Fibroblast of peridontal ligament (primary cell): ENCODE measurements around the gene CDC27.
"Not testable (repeated sequence)": the region's sequence is repeated elsewhere in the genome, so short reads cannot be mapped to it uniquely, and the experiment has no call there.

Experiments
- DNase-seq: peaks from one replicate; pipeline ENCODE4 v3.0.0-alpha.2; 2010; ENCODE audit errors: extremely low read depth

The CDC27 gene

DNA sequence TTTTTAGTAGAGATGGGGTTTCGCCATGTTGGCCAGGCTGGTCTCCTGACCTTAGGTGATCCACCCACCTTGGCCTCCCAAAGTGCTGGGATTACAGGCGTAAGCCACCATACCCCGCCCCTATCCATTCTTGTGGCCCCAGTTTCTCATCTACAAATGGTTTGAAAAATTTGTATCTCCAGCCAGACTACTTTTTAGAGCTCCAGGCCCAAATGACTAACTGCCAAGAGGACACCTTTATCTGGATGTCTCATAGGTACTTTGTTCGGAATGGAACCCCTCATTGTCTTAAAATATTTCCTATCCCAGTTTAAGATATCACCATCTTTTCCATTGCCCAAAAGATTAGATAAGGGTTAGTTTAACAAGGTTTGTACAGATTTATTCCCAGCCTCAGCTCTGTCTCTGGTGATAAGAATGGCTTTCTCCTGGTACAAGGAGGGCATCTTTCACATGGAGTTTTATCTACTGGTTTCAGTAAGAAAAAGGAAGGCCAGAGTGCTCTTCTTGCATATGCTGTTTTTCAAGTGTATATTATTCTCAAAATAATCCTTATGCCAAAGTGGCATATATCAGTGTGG lies 4.9 kb upstream of the CDC27 start:
- DNase-seq = no peak

DNA sequence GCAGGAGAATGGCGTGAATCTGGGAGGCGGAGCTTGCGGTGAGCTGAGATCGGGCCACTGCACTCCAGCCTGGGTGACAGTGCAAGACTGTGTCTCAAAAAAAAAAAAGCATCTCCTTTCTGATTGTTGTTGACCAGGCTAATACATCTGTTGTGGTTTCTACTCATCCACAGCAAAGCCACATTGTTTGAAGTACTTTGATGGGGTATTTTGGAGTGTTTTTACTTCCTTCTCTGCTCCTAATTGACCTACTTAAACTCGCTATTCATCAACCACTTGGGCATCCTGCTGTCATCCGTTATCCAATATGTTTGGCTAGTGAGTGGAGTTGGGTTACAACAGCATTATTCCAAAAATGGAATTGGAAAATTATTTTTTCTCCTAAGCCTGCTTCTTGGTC lies 3.5 kb upstream of the CDC27 start:
- peak; percentile 51 for DNase-seq

DNA sequence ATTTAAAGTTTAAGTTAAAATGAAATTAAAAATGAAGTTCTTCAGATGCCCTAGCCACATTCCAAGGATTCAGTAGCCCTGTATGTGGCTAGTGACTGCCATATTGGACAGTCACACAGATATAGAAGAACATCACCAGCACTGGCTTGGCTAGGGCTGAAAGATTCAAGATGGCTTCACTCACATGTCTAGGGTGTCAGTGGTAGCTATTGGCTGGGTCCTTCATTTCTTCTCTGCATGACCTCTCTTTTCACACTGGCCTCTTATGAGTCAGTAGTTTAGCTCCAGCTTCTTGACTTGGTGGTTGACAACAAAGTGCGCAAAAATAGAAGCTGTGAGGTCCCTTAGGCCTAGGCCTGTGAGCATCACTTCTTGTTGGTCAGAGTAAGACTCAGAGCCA lies 1.7 kb upstream of the CDC27 start:
- DNase-seq = no peak

DNA sequence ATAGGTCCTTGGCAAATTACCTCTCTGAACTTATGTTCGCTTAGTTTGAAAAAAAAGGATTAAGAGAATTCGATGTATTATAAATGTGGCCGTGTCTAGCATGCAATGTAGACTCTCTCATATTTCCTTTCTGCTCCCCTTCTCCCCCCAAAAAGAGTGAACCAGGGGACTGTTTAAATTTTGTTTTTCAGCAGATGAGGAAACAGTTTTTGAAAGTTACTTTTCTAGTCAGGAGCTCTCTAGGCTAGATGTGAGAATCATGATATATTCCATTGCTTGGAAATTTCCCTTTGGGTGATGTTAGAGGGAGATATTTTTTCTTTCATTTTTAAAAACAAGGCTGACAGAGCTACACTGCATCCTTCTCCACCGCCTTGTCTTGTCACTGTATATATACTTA lies 1.1 kb upstream of the CDC27 start:
- DNase-seq = no peak

DNA sequence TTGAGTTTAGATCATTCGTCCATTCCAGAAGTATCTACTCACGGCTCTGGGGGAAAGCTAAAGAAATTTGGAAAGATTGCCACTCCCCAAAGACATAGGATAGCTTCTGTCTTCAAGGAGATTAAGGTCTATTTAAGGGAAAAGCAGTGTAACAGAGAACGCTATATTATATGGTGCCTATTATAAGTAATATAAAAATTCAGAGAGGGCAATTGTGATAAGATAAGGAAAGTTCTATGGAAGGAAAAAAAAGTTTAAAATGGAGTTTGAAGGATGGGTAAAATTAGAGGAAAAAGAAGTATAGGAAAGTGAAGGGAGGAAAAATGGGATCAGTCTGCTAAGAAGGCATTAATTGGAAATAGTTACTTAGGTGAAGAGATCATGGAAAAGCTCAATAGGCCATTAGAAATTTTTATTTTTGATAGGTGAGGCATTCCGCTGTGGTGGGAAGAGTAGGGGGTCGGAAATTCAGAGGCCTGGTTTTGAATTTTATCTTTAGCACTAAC lies 690 bp upstream of the CDC27 start:
- no peak for DNase-seq

DNA sequence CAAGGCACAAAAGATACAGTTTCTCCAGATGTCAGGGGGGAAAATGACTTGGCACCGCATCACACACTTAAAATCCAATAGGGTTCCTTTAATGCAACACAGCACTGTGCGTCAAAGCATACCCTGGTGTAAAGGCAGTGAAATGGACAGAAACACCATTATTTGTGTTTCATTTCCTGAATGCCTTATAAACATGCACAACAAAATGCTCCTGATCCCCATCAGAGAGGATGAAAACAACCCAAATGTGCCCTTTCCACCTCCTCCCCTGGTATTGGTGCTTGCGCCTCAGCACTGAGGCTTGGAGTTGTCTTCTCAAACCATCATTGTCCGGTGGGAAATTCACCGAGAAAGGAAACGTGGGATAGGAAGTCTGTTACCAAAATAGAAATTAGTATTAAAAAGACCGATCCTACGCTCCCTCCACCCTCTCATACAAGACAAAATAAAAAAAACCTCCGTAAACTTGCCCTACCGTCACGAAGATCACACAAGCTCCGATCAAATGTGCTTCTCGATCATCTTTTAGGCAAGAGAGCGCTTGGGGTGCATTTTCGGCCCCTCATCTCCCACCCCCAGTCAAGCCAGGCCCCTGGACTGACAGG lies 722 bp downstream of the CDC27 start:
- peak; percentile 74 for DNase-seq

DNA sequence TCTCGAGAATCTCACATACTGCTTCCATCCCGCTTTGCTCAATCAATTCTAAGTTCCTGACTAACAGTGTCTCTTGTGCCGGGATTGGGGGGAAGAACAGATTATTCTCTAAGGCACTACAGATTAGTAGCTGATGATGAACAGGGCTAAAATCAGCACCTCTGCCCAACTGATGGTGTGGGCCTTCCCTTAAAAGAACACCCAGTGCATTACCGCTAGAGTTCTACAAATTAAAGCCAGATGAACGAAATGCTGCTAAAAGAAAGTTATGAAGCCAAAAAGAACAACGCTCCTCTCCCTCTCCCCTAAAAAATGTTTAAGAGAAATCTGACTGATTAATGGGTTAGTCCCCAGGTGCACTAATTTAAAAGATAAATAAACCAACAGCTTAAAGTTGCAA lies 4.4 kb downstream of the CDC27 start:
- peak; percentile 71 for DNase-seq

DNA sequence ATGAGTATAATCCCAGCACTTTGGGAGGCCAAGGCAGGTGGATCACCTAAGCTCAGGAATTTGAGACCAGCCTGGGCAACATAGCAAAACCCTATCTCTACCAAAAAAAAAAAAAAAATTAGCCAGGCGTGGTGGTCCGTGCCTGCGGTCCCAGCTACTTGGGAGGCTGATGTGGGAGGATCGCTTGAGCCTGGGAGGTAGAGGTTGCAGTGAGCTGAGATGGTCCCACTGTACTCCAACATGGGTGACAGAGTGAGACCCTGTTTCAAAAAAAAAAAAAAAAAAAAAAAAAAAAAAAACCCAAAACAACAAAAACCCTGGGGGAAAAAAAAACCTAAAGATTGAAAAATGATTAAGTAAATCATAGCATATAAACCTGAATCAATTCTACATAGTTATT lies 8.1 kb downstream of the CDC27 start:
- not testable (repeated sequence) for DNase-seq

DNA sequence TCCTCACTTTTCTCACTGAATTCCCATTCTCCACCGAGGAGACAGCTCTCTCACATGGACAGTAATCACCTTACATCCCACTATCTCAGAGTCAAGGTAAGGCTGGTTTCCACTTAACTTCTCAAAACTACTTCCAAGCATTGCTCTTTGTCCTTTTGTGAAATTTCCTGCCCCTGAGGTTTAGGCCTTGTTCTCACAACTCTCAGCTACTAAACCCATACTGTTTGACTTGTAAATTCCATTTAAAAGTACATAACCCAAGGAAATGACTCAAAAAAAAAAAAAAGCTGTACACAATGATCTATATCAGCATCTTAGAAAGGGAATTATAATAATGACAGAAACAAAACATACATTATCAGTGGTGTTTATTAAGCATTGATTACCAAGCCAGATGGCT lies 8.8 kb downstream of the CDC27 start:
- no peak for DNase-seq

DNA sequence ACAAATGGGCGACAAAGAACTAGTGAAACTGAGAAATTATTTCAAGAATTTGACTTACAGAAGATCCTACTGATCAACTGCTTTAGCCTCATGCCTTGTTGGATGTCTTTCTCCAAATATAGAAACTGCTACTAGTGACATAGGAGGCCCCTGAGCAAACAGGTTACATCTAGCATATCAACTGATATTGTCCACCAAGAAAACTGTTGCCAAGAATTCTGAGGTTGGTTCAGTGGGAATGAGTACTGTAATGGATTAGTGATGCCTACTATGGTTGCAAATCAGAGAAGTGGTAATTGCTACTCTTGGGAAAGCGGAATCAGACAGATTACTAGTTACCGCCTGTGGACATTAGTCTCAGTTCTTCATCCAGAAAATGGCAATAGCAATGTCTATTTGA lies 10.0 kb downstream of the CDC27 start:
- DNase-seq = no peak

DNA sequence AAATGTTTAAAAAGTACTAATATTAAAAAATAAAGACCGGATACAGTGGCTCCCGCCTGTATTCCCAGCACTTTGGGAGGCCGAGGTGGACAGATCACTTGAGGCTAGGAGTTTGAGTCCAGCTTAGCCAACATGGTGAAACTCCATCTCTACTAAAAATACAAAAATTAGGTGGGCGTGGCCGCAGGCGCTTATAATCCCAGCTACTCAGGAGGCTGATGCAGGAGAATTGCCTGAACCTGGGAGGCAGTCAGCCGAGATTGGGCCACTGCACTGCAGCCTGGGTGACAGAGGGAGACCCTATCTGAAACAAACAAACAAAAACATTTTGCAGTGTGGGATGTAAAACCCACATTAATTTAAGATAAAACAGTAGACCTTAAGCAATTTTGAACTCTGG lies 11.8 kb downstream of the CDC27 start:
- no peak for DNase-seq

DNA sequence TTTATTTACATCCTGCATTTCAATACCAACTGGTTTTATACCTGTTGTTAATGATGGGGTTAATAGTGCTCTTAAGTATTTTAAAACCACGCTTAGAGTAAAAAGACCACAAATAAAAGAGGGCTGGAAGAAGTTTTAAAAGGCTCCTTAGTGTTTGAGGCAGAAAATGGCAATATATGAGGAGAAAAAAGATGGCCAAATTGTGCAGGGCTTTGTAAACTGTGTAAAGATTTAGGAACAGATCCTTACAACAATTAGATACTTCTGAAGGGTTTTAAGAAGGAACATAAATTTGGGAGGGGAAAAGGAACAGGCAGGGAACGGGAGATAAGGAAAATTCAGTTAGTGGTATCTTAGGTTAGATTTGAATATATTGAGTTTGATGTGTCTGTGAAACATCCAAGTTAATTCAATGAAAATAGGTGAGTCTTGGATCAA lies 12.7 kb downstream of the CDC27 start:
- no peak for DNase-seq

DNA sequence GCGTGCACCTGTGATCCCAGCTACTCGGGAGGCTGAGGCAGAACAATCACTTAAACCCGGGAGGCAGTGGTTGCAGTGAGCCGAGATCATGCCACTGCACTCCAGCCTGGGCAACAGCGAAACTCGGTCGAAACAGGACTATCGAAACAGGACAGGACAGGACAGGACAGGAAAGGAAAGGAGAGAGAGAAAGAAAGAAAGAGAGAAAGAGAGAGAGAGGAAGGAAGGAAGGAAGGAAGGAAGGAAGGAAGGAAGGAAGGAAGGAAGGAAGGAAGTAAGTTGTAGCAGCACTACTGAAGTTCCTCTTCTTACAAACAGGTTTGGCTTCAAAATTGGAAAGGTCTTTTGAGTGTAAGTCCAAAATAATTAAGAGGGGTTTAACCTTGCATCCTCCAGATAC lies 14.3 kb downstream of the CDC27 start:
- DNase-seq = not testable (repeated sequence)

DNA sequence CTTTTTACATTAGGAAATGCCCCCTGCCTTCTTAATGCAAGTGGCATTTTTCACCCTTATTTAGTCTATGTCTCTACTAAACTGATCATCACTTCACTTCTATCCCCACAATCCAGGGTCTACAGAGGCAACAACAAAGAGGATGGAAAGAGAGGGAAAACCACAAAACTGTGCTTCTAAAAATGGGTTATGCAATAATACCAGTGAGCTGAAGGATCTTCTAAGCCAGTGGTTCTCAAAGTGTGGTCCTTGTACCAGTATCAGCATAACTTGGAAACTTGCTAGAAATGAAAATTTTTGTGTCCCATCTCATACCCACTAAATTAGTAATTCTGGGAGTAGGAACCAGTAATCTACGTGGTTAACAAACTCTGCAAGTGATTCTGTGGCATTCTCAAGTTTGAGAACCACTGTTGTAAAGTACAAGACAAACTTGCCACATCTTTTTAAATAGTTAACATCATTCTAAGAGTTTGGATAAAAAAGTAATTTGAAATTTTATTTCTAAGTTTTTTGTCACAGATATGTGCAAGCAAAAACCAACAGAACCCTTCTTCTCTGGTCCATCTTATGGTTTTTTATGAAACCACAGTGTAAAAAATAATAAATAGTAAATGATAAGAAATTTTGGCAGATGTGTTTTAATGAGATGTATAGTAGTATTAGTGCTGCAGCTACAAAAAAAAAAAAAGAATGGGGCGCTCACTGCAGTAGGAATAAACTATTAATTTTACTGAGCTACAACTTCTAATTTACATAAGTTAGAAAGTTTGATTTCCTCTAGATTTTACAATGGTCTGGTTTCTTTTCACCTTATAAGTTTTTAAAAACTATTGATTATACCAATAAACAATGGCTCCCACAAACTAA lies 16.2 kb downstream of the CDC27 start:
- DNase-seq = peak; percentile 26

DNA sequence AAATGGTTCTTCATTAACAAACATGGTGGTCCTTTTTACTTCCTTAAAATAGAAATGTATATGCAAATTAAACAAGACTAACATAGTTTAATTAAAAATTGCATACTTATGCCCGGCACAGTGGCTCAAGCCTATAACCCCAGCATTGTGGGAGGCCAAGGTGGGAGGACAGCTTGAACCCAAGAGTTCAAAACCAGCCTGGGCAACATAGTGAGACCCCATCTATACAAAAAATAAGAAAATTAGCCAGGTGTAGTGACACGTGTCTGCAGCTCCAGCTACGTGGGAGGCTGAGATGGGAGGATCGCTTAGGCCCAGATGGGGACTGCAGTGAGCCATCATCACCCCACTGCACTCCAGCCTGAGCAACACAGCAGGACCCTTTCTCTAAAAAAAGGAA lies 18.4 kb downstream of the CDC27 start:
- DNase-seq = no peak

DNA sequence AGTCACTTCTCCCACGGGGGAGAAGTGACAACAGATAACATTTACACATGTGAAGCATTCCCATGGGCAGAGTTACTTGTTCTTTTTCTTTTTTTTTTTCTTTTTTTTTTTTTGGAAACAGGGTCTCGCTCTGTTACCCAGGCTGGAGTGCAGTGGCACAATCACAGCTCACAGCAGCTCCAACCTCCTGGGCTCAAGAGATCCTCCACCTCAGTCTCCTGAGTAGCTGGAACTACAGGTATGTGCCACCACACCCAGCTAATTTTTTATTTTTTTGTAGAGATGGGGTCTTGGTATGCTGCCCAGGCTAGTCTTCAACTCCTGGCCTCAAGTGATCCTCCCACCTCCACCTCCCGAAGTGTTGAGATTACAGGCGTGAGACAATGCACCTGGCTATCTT lies 20.2 kb downstream of the CDC27 start:
- not testable (repeated sequence) for DNase-seq

DNA sequence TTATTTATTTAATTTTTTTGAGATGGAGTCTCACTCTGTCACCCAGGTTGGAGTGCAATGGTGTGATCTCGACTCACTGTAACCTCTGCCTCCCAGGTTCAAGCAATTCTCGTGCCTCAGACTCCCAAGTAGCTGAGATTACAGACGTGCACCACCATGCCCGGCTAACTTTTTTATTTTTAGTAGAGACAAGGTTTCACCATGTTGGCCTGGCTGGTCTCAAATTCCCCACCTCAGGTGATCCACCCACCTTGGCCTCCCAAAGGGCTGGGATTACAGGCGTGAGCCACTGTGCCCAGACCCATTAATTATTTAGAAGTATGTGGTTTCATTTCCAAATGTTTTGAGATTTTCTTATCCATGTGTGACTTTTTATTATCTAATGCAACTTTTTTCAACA lies 22.2 kb downstream of the CDC27 start:
- not testable (repeated sequence) for DNase-seq

DNA sequence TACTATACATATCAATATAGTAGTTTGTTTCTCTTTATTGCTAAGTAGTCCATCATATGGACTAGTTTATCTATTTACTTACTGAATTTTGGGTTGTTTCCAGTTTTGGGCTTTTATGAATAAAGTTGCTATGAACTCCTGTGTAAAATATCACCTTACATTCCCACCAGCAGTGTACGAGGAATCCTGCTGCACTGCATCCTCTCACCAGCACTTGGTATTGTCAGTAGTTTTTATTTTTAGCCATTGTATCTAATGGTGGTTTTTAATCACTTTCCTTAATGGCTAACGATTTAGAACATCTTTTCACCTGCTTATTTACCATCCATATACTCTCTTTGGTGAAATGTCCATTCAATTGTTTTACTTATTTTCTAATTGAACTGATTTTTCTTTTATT lies 24.0 kb downstream of the CDC27 start:
- DNase-seq = no peak

DNA sequence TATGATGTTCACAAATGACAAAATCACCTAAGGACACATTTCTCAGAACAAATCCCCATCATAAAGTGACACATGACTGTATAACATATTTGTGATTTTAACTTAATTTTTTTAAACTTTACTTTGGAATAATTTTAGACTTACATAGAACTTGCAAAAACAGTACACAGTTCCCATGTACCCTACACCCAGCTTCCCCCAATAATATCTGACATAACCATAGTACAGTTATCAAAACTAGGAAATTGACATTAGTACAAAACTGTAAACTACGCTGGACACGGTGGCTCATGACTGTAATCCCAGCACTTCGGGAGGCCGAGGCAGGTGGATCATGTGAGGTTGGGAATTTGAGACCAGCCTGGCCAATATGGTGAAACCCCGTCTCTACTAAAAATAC lies 24.8 kb downstream of the CDC27 start:
- no peak for DNase-seq

DNA sequence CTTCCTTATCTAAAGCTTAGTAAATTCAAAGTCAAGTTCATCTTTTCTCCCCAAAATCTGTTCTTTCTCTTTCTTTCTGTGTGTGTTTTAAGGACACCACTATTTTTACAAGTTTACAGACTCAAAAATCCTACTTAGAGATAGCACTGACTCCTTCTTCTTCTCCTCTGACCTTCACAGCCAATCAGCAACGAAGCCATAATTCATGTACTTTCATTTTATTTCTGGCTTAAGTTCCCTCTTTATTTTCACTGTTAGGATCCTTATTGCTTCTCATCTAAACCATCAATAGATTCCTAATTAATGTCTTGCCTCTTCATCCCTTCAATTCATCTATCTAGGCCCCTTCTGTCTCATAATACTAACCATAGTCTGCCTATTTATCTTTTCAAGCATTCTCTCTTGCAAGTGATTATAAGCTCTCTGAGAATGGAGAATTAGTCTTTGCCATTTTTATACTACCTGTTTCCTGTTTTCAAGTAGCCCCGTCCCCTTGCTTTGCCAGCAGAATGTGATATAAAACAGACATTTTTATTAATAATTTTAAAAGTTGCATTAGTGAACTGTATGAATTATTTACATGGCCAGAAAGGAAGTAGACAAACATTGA lies 27.0 kb downstream of the CDC27 start:
- no peak for DNase-seq

DNA sequence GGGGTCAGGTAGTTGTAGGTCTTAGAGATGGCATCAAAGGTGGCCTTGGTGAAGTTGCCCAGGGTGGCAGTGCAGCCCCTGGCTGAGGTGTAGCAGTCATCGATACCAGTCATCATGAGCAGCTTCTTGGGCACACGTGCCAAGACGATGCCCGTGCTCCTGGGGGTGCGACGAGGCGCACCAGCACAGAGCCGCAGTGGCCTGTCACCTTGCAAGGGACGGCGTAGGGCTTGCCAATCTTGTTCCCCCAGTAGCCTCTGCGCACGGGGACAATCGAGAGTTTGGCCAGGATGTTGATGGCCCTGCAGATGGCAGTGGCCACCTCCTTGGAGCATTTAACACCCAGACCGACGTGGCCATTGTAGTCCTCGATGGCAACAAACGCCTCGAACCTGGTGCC lies 29.8 kb downstream of the CDC27 start:
- DNase-seq = no peak

DNA sequence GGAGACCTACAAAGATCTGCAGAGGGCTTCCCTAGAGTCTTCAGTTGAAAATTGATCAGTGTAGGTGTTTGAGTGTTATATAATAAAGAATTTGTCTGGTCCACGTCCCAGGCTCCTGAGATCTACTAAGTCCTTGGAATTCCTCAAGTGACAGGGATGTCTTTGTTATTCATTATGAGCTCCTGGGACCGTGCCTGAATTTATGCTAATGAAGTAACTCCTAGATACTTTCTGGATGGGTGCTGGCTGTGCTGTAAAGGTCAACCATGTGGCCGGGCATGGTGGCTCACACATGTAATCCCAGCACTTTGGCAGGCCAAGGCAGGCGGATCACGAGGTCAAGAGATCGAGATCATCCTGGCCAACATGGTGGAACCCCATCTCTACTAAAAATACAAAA lies 43.7 kb downstream of the CDC27 start:
- no peak for DNase-seq

DNA sequence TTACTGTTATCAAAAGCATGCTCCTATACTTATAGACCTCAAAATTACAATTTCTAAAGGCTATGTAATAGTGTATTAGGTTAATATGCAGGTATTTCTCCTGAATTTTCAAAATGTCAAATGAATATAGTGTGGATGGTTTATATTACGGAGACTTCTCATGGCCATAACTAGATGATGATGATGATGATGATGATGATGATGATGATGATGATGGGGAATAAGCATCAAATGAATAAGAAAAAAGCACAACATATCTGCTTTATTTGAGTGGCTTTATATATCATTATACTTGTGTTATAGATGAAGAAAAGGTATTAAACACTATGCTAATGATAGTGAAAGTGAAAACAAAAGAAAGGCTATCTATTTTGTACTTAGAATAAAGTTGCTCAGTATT lies 53.9 kb downstream of the CDC27 start:
- DNase-seq = peak; percentile 6
